HepG2 (cell line): ENCODE data around the gene ARF5. TPM values are rescaled to one million over a fixed set of nuclear protein-coding genes. Genes with fewer than 3 reads are reported as not detected.
A peak's percentile ranks its signal among the peaks of the same experiment; 100 is the strongest.

Experiments used
- JUND ChIP-seq: sonication (generic); formaldehyde crosslinking; IDR thresholded peaks from 2 replicates; pipeline ENCODE4 v1.8.0; 2022; ENCODE audit warnings: mild to moderate bottlenecking, missing genetic modification reagents
- MED13 ChIP-seq: sonication (generic); formaldehyde crosslinking; IDR thresholded peaks from 2 replicates; pipeline ENCODE4 v1.5.0; 2020; ENCODE audit warnings: missing genetic modification reagents
- NONO ChIP-seq, 2 experiments: fragments of 450-650 bp in 1 of 2; sonication (generic) in 1 of 2; formaldehyde crosslinking in 1 of 2; IDR thresholded peaks in 1 of 2; conservative IDR thresholded peaks in 1 of 2; 2 replicates each; pipeline versions ENCODE4 v1.6.1 to v1.8.0; 2017 to 2022; ENCODE audit warnings: mild to moderate bottlenecking in 1 of 2, missing genetic modification reagents in 1 of 2, moderate library complexity in 1 of 2
- SRF ChIP-seq: IDR thresholded peaks from 2 replicates; pipeline ENCODE4 v1.6.1; 2011; ENCODE audit warnings: mild to moderate bottlenecking, low read depth, low read length, moderate library complexity
- ZNF616 ChIP-seq: sonication (generic); formaldehyde crosslinking; IDR thresholded peaks from 2 replicates; pipeline ENCODE4 v1.5.0; 2020; ENCODE audit warnings: low read depth, mild to moderate bottlenecking, missing genetic modification reagents
- ZNF761 ChIP-seq: sonication (generic); formaldehyde crosslinking; conservative IDR thresholded peaks from 2 replicates; pipeline ENCODE4 v1.4.0; 2020; ENCODE audit warnings: mild to moderate bottlenecking, missing genetic modification reagents
- polyA plus RNA-seq, 8 experiments: library from polyadenylated mRNA; depleted of rRNA in 3 of 8; stranded (reverse) in 7 of 8; unstranded in 1 of 8; fragments of >200 nt; fragmentation: Illumina TruSeq in 4 of 8; extraction: Trizol in 4 of 8; gene quantifications; 2 replicates each; pipeline versions ENCODE4 v1.2.1 to v1.2.3, GENCODE V29; 2011 to 2016; ENCODE audit warnings: low read depth in 4 of 8, missing spikeins in 1 of 8, mixed read lengths in 1 of 8; ENCODE audit not compliant: insufficient read depth in 1 of 8
- total RNA-seq, 5 experiments: library from RNA; depleted of rRNA; stranded (reverse); fragments of >200 nt; fragmentation: Illumina TruSeq; extraction: Trizol; gene quantifications; 2 replicates each; pipeline ENCODE4 v1.2.3, GENCODE V29; 2016; ENCODE audit warnings: low read depth in 1 of 5
- TF ChIP-seq, protein P1 (sequence below): sonication (generic); formaldehyde crosslinking; IDR thresholded peaks from 2 replicates; pipeline ENCODE4 v1.5.0; 2020; ENCODE audit warnings: mild to moderate bottlenecking, missing genetic modification reagents, borderline replicate concordance
- TF ChIP-seq, protein P2 (sequence below): sonication (generic); formaldehyde crosslinking; IDR thresholded peaks from 2 replicates; pipeline ENCODE4 v1.4.0; 2020; ENCODE audit warnings: mild to moderate bottlenecking, missing genetic modification reagents
- TF ChIP-seq, protein P3 (sequence below): sonication (generic); formaldehyde crosslinking; IDR thresholded peaks from 2 replicates; pipeline ENCODE4 v1.8.0; 2022; ENCODE audit warnings: missing genetic modification reagents, mild to moderate bottlenecking, borderline replicate concordance
- TF ChIP-seq, protein P4 (sequence below): sonication (generic); formaldehyde crosslinking; IDR thresholded peaks from 2 replicates; pipeline ENCODE4 v1.4.0; 2020; ENCODE audit warnings: missing genetic modification reagents
- TF ChIP-seq, protein P5 (sequence below): sonication (generic); formaldehyde crosslinking; IDR thresholded peaks from 2 replicates; pipeline ENCODE4 v1.5.0; 2020; ENCODE audit warnings: mild to moderate bottlenecking, missing genetic modification reagents, borderline replicate concordance

The ARF5 gene
- total and polyA plus RNA-seq, 2 of the 13 experiments (the other 11 are each of a cell fraction or from before 2014, with no cell fraction given), result 109 to 135 TPM

DNA sequence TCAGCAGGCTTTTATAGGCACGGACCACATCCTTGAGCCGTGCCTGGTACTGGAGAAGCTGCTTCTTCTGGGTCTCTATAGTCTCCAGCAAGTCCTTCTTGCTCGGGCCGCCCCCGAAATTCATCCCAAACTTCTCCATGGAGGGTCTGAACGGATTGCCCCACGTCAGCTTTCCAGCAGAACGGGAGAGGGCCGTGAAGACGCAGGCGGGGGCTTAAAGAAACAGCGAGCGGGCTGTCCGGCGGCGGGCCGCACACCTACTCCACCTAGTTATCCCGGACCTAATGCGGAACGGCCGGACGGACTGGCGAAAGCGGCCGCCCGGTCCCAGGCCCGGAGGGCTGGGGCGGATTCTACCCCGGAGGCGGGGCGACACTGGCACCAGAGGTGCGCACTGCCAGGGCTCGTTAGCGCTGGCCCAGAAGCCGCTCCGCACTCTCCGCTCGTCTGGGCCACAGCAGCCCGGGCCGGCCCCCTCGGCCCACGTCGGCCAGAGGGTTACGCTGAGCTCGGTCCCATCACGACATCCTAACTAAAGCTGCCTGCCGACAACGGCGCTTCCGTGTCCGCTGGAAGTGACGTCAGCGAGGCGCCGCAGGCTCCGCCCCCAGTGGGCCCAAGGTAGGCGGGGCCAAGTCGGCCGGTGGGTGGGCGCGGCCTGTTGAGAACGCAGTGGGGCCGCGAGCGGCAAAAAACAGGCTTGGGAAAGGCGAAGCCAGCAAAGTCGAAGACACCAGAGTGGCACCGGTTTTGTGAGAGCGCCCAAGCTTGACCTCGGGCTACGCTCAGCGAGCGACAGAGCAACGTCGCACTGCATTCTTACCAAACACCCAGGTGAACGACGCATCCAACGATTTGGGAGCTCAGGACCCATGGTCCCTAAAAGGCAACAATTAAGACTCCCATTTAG, 2.9 kb upstream of the ARF5 start, which contains the start of gene GCC1 (continued):
- TF ChIP-seq, protein P1, sequence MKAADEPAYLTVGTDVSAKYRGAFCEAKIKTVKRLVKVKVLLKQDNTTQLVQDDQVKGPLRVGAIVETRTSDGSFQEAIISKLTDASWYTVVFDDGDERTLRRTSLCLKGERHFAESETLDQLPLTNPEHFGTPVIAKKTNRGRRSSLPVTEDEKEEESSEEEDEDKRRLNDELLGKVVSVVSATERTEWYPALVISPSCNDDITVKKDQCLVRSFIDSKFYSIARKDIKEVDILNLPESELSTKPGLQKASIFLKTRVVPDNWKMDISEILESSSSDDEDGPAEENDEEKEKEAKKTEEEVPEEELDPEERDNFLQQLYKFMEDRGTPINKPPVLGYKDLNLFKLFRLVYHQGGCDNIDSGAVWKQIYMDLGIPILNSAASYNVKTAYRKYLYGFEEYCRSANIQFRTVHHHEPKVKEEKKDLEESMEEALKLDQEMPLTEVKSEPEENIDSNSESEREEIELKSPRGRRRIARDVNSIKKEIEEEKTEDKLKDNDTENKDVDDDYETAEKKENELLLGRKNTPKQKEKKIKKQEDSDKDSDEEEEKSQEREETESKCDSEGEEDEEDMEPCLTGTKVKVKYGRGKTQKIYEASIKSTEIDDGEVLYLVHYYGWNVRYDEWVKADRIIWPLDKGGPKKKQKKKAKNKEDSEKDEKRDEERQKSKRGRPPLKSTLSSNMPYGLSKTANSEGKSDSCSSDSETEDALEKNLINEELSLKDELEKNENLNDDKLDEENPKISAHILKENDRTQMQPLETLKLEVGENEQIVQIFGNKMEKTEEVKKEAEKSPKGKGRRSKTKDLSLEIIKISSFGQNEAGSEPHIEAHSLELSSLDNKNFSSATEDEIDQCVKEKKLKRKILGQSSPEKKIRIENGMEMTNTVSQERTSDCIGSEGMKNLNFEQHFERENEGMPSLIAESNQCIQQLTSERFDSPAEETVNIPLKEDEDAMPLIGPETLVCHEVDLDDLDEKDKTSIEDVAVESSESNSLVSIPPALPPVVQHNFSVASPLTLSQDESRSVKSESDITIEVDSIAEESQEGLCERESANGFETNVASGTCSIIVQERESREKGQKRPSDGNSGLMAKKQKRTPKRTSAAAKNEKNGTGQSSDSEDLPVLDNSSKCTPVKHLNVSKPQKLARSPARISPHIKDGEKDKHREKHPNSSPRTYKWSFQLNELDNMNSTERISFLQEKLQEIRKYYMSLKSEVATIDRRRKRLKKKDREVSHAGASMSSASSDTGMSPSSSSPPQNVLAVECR (CRISPR knock-in tag), result peak; percentile 94
- TF ChIP-seq, protein P2, sequence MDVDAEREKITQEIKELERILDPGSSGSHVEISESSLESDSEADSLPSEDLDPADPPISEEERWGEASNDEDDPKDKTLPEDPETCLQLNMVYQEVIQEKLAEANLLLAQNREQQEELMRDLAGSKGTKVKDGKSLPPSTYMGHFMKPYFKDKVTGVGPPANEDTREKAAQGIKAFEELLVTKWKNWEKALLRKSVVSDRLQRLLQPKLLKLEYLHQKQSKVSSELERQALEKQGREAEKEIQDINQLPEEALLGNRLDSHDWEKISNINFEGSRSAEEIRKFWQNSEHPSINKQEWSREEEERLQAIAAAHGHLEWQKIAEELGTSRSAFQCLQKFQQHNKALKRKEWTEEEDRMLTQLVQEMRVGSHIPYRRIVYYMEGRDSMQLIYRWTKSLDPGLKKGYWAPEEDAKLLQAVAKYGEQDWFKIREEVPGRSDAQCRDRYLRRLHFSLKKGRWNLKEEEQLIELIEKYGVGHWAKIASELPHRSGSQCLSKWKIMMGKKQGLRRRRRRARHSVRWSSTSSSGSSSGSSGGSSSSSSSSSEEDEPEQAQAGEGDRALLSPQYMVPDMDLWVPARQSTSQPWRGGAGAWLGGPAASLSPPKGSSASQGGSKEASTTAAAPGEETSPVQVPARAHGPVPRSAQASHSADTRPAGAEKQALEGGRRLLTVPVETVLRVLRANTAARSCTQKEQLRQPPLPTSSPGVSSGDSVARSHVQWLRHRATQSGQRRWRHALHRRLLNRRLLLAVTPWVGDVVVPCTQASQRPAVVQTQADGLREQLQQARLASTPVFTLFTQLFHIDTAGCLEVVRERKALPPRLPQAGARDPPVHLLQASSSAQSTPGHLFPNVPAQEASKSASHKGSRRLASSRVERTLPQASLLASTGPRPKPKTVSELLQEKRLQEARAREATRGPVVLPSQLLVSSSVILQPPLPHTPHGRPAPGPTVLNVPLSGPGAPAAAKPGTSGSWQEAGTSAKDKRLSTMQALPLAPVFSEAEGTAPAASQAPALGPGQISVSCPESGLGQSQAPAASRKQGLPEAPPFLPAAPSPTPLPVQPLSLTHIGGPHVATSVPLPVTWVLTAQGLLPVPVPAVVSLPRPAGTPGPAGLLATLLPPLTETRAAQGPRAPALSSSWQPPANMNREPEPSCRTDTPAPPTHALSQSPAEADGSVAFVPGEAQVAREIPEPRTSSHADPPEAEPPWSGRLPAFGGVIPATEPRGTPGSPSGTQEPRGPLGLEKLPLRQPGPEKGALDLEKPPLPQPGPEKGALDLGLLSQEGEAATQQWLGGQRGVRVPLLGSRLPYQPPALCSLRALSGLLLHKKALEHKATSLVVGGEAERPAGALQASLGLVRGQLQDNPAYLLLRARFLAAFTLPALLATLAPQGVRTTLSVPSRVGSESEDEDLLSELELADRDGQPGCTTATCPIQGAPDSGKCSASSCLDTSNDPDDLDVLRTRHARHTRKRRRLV (CRISPR knock-in tag), result peak; percentile 72; the same call in 1 of the 2 replicates
- TF ChIP-seq ZNF761 (CRISPR knock-in tag), result no peak
- TF ChIP-seq, protein P3, sequence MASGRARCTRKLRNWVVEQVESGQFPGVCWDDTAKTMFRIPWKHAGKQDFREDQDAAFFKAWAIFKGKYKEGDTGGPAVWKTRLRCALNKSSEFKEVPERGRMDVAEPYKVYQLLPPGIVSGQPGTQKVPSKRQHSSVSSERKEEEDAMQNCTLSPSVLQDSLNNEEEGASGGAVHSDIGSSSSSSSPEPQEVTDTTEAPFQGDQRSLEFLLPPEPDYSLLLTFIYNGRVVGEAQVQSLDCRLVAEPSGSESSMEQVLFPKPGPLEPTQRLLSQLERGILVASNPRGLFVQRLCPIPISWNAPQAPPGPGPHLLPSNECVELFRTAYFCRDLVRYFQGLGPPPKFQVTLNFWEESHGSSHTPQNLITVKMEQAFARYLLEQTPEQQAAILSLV (CRISPR knock-in tag), result peak; percentile 22; the same call in 1 of the 2 replicates
- TF ChIP-seq, protein P4, sequence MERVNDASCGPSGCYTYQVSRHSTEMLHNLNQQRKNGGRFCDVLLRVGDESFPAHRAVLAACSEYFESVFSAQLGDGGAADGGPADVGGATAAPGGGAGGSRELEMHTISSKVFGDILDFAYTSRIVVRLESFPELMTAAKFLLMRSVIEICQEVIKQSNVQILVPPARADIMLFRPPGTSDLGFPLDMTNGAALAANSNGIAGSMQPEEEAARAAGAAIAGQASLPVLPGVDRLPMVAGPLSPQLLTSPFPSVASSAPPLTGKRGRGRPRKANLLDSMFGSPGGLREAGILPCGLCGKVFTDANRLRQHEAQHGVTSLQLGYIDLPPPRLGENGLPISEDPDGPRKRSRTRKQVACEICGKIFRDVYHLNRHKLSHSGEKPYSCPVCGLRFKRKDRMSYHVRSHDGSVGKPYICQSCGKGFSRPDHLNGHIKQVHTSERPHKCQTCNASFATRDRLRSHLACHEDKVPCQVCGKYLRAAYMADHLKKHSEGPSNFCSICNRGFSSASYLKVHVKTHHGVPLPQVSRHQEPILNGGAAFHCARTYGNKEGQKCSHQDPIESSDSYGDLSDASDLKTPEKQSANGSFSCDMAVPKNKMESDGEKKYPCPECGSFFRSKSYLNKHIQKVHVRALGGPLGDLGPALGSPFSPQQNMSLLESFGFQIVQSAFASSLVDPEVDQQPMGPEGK (CRISPR knock-in tag), result peak; percentile 22; the same call in 1 of the 2 replicates
- TF ChIP-seq, protein P5, sequence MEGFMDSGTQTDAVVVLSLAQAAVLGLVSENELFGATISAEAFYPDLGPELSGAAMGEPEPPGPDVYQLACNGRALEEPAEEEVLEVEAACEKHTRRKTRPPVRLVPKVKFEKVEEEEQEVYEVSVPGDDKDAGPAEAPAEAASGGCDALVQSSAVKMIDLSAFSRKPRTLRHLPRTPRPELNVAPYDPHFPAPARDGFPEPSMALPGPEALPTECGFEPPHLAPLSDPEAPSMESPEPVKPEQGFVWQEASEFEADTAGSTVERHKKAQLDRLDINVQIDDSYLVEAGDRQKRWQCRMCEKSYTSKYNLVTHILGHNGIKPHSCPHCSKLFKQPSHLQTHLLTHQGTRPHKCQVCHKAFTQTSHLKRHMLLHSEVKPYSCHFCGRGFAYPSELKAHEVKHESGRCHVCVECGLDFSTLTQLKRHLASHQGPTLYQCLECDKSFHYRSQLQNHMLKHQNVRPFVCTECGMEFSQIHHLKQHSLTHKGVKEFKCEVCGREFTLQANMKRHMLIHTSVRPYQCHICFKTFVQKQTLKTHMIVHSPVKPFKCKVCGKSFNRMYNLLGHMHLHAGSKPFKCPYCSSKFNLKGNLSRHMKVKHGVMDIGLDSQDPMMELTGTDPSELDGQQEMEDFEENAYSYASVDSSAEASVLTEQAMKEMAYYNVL (CRISPR knock-in tag), result peak; percentile 54; the same call in 1 of the 2 replicates
- 0 out of 2 replicates have a peak, but pooled peaks have one; percentile 34 for TF ChIP-seq MED13 (CRISPR knock-in tag)
- no peak for TF ChIP-seq JUND (CRISPR knock-in tag)
- TF ChIP-seq ZNF616 (CRISPR knock-in tag), result peak; percentile 69; the same call in 1 of the 2 replicates
- TF ChIP-seq SRF, result no peak
- no peak for TF ChIP-seq NONO (IDR thresholded peaks at IDR 0.05)
- no peak for TF ChIP-seq NONO (CRISPR knock-in tag; conservative IDR thresholded peaks at IDR 0.05)
